H1 (cell line): Measurements from ENCODE around the gene XAB2. TPM values are rescaled to one million over a fixed set of nuclear protein-coding genes. Genes with fewer than 3 reads are reported as not detected.

Experiments
- CTCF ChIA-PET: fragments of 300-600 bp; sonication (Branson Sonifier 250); formaldehyde crosslinking; loops from one replicate; lab custom pipeline; 2021; ENCODE audit not compliant: partially characterized antibody; lab: Charles Lee
- POLR2A ChIA-PET: fragments of 300-600 bp; sonication (Branson Sonifier 250); formaldehyde crosslinking; loops from one replicate; lab custom pipeline; 2021; ENCODE audit warnings: inconsistent platforms; ENCODE audit not compliant: partially characterized antibody; lab: Charles Lee
- DNase-seq, 2 experiments: peaks; one replicate each; pipeline versions ENCODE4 v3.0.0 to v3.0.0-alpha.2; 2010 to 2022; ENCODE audit warnings: low spot score in 2 of 2, low read depth in 1 of 2, mixed read lengths in 1 of 2
- FAIRE-seq: peaks from 2 replicates; lab custom pipeline; 2011; peaks lifted over from hg19 to GRCh38; lab: Jason Lieb, UNC
- H2AFZ ChIP-seq: 2 replicates; pipeline ENCODE4 v1.8.1; 2012; ENCODE audit warnings: low read length, inconsistent platforms
- H2AK5ac ChIP-seq: 2 replicates; pipeline ENCODE4 v1.6.1; 2013; ENCODE audit warnings: low read depth, low read length
- H2BK120ac ChIP-seq: replicated peaks from 2 replicates; pipeline ENCODE3; 2013; ENCODE audit warnings: low read depth, low read length, inconsistent platforms
- H2BK12ac ChIP-seq: 2 replicates; pipeline ENCODE4 v1.6.1; 2013; ENCODE audit warnings: low read depth, low read length
- H2BK15ac ChIP-seq: 2 replicates; pipeline ENCODE4 v1.6.1; 2013; ENCODE audit warnings: low read length
- H2BK20ac ChIP-seq: 2 replicates; pipeline ENCODE4 v1.6.1; 2013; ENCODE audit warnings: low read length
- H2BK5ac ChIP-seq: 2 replicates; pipeline ENCODE4 v1.6.1; 2013; ENCODE audit warnings: low read depth, low read length
- H3K14ac ChIP-seq: 2 replicates; pipeline ENCODE4 v1.6.1; 2013; ENCODE audit warnings: inconsistent platforms; ENCODE audit not compliant: insufficient read length
- H3K18ac ChIP-seq: 2 replicates; pipeline ENCODE4 v1.6.1; 2013; ENCODE audit warnings: low read length; ENCODE audit errors: extremely low read depth
- H3K23ac ChIP-seq: 2 replicates; pipeline ENCODE4 v1.6.1; 2013; ENCODE audit warnings: inconsistent platforms; ENCODE audit not compliant: insufficient read length
- H3K23me2 ChIP-seq: 2 replicates; pipeline ENCODE4 v1.6.1; 2013; ENCODE audit warnings: low read depth, low read length
- H3K27ac ChIP-seq: 2 replicates; pipeline ENCODE4 v1.6.1; 2011; ENCODE audit warnings: low read depth, low read length, inconsistent platforms
- H3K27me3 ChIP-seq, 4 experiments: replicated peaks in 1 of 4; 1 replicate in 1 of 4; 2 replicates in 3 of 4; pipeline versions ENCODE4 v1.6.1 to v1.8.1; 2011 to 2013; ENCODE audit warnings: low read length in 3 of 4, mild to moderate bottlenecking in 3 of 4, inconsistent platforms in 2 of 4, mixed read lengths in 2 of 4, moderate library complexity in 1 of 4; ENCODE audit not compliant: control insufficient read depth in 3 of 4, insufficient read depth in 3 of 4; ENCODE audit errors: extremely low read depth in 1 of 4
- H3K36me3 ChIP-seq, 4 experiments: 2 replicates each; pipeline versions ENCODE4 v1.6.1 to v1.8.1; 2011 to 2013; ENCODE audit warnings: mild to moderate bottlenecking in 4 of 4, low read length in 3 of 4, moderate library complexity in 2 of 4, control low read depth in 1 of 4, inconsistent platforms in 1 of 4; ENCODE audit not compliant: insufficient read depth in 4 of 4, control insufficient read depth in 2 of 4
- H3K4ac ChIP-seq: replicated peaks from 2 replicates; pipeline ENCODE3; 2013; ENCODE audit warnings: low read length, low read depth, mixed read lengths, inconsistent platforms; ENCODE audit not compliant: insufficient read length
- H3K4me1 ChIP-seq, 4 experiments: replicated peaks in 1 of 4; 1 replicate in 1 of 4; 2 replicates in 3 of 4; pipeline versions ENCODE4 v1.6.1 to v1.8.1; 2011 to 2013; ENCODE audit warnings: low read length in 3 of 4, inconsistent platforms in 2 of 4, mixed read lengths in 1 of 4; ENCODE audit not compliant: insufficient read depth in 4 of 4, control insufficient read depth in 3 of 4
- H3K4me2 ChIP-seq, 2 experiments: 2 replicates each; pipeline versions ENCODE4 v1.6.1 to v1.8.1; 2011 to 2013; ENCODE audit warnings: low read depth in 2 of 2, low read length in 2 of 2, control low read depth in 1 of 2, inconsistent platforms in 1 of 2, mild to moderate bottlenecking in 1 of 2; ENCODE audit not compliant: insufficient read depth in 1 of 2
- H3K4me3 ChIP-seq, 4 experiments: fragments of 200-600, 300-600 bp in 1 of 4; sonication (generic), shearing (Covaris generic), sonication (Bioruptor Twin) in 1 of 4; 2 replicates each; pipeline versions ENCODE4 v1.5.1 to v1.8.1; 2011 to 2016; ENCODE audit warnings: low read length in 4 of 4, low read depth in 3 of 4, control low read depth in 2 of 4, inconsistent platforms in 2 of 4, mild to moderate bottlenecking in 2 of 4, mixed read lengths in 1 of 4, moderate library complexity in 1 of 4; ENCODE audit not compliant: insufficient read depth in 2 of 4; ENCODE audit errors: extremely low read depth in 1 of 4
- H3K56ac ChIP-seq: replicated peaks from 2 replicates; pipeline ENCODE3; 2013; ENCODE audit warnings: low read depth, mild to moderate bottlenecking, mixed read lengths, low read length, inconsistent platforms; ENCODE audit not compliant: insufficient read length
- H3K79me1 ChIP-seq: 2 replicates; pipeline ENCODE4 v1.6.1; 2013; ENCODE audit warnings: low read depth, low read length, control low read depth
- H3K79me2 ChIP-seq, 2 experiments: 2 replicates each; pipeline versions ENCODE4 v1.6.1 to v1.8.1; 2012 to 2013; ENCODE audit warnings: low read length in 2 of 2, mild to moderate bottlenecking in 2 of 2, inconsistent platforms in 1 of 2; ENCODE audit not compliant: insufficient read depth in 2 of 2, control insufficient read depth in 1 of 2
- H3K9ac ChIP-seq, 4 experiments: replicated peaks in 1 of 4; 1 replicate in 1 of 4; 2 replicates in 3 of 4; pipeline versions ENCODE4 v1.6.1 to v1.8.1; 2011 to 2013; ENCODE audit warnings: low read depth in 3 of 4, low read length in 3 of 4, control low read depth in 2 of 4, mild to moderate bottlenecking in 2 of 4, moderate library complexity in 2 of 4, inconsistent platforms in 1 of 4; ENCODE audit errors: extremely low read depth in 1 of 4
- H3K9me3 ChIP-seq, 2 experiments: 2 replicates each; pipeline versions ENCODE4 v1.6.1 to v1.8.1; 2012 to 2013; ENCODE audit warnings: mild to moderate bottlenecking in 2 of 2, moderate library complexity in 2 of 2, control low read depth in 1 of 2, inconsistent platforms in 1 of 2, low read depth in 1 of 2, low read length in 1 of 2, mixed read lengths in 1 of 2; ENCODE audit not compliant: insufficient read depth in 2 of 2
- H4K20me1 ChIP-seq, 2 experiments: replicated peaks in 1 of 2; 2 replicates each; pipeline versions ENCODE3 to v1.8.1; 2011 to 2013; ENCODE audit warnings: inconsistent platforms in 2 of 2, low read length in 2 of 2, mild to moderate bottlenecking in 1 of 2; ENCODE audit not compliant: insufficient read depth in 2 of 2, control insufficient read depth in 1 of 2
- H4K5ac ChIP-seq: 2 replicates; pipeline ENCODE4 v1.6.1; 2013; ENCODE audit warnings: low read length, low read depth, mixed read lengths, inconsistent platforms; ENCODE audit not compliant: insufficient read length
- H4K8ac ChIP-seq: 2 replicates; pipeline ENCODE4 v1.8.0; 2013; ENCODE audit warnings: mild to moderate bottlenecking, moderate library complexity, low read length, inconsistent platforms; ENCODE audit not compliant: insufficient read depth; ENCODE audit errors: extremely low read depth
- H4K91ac ChIP-seq: replicated peaks from 2 replicates; pipeline ENCODE3; 2013; ENCODE audit warnings: low read length, mixed read lengths, inconsistent platforms; ENCODE audit not compliant: insufficient read length
- POU5F1 ChIP-seq: IDR thresholded peaks from 2 replicates; pipeline ENCODE4 v1.6.1; 2011; ENCODE audit warnings: low read depth, mild to moderate bottlenecking, low read length, moderate library complexity
- SP1 ChIP-seq: IDR thresholded peaks from 2 replicates; pipeline ENCODE4 v1.6.1; 2011; ENCODE audit warnings: low read depth, low read length
- SP2 ChIP-seq: IDR thresholded peaks from 2 replicates; pipeline ENCODE4 v1.6.1; 2012; ENCODE audit warnings: mild to moderate bottlenecking, low read length, inconsistent platforms
- WGBS, 2 experiments: shearing (Covaris generic) in 1 of 2; methylation state at CpG; one replicate each; pipeline versions ENCODE4 v1.1.6 to v1.1.7; 2013 to 2015; ENCODE audit warnings: low lambda C conversion rate in 2 of 2, mixed read lengths in 2 of 2, inconsistent platforms in 1 of 2, low coverage in 1 of 2, missing lambda C conversion rate in 1 of 2; ENCODE audit not compliant: insufficient replicate concordance in 2 of 2, insufficient coverage in 1 of 2, insufficient read length in 1 of 2; ENCODE audit errors: extremely low coverage in 1 of 2, missing lambda C conversion rate in 1 of 2; 5-methylcytosine and 5-hydroxymethylcytosine counted together
- polyA plus RNA-seq, 7 experiments: library from polyadenylated mRNA; depleted of rRNA in 3 of 7; stranded (reverse) in 5 of 7; unstranded in 2 of 7; fragments of >200 nt in 5 of 7; fragments of 200-250 nt in 2 of 7; gene quantifications; 1 replicate in 5 of 7; 2 replicates in 1 of 7; 4 replicates in 1 of 7; pipeline versions ENCODE4 v1.2.1 to v1.2.3, GENCODE V29; 2011 to 2013; ENCODE audit warnings: missing spikeins in 2 of 7, mixed read lengths in 2 of 7
- total RNA-seq: library from RNA; stranded (reverse); fragmentation: NEBNext Ultra II Directional; extraction: Animal tissue kit (Norgen Biotek cat#: 25700); gene quantifications from 2 replicates; pipeline ENCODE4 v1.2.1, GENCODE V29; 2021

Gene XAB2
- total and polyA plus RNA-seq, 2 of the 8 experiments (the other 6 are each of a cell fraction or from before 2014, with no cell fraction given): 48.2 to 49.4 TPM

- Histone ChIP-seq H2AK5ac (no peak overlapping the region), H4K20me1 (no peaks in the 10 kb centered on the region), H3K36me3 (no peaks in the 10 kb centered on the region), H4K8ac (no peak overlapping the region), H2BK5ac (no peak overlapping the region), H4K5ac (no peak overlapping the region), H3K14ac (no peak overlapping the region), H2BK20ac (no peak overlapping the region), H3K23ac (no peak overlapping the region), H3K18ac (no peak overlapping the region), H2BK12ac (no peak overlapping the region), H4K91ac (no peak overlapping the region), H3K9ac (no peak overlapping the region), H3K4me1 (peaks cover 0 to 3% (median 1%) of the 10 kb centered on the region in 4 experiments; a peak in 2 of 7 replicates), H3K79me2 (no peaks in the 10 kb centered on the region), H3K4me2 (peak overlapping the region in 1 of 2 experiments; percentile 39; a peak in 2 of 4 replicates), H3K9me3 (no peaks in the 10 kb centered on the region), H2BK15ac (no peak overlapping the region), H3K79me1 (no peaks in the 10 kb centered on the region), H3K27me3 (peaks cover 0 to 16% (median 10%) of the 10 kb centered on the region in 4 experiments; a peak in 3 of 7 replicates), H3K56ac (no peak overlapping the region), H2BK120ac (no peak overlapping the region), H2AFZ (peak overlapping the region; percentile 46; the same call in 1 of the 2 replicates), H3K4me3 (peak overlapping the region in 1 of 4 experiments; percentile 31; a peak in 1 of 8 replicates), H3K23me2 (peaks cover 2% of the 10 kb centered on the region; the same call in 1 of the 2 replicates), H3K4ac (no peak overlapping the region), H3K27ac (no peak overlapping the region)
- ChIA-PET POLR2A (no interaction called here), CTCF (interaction anchor here (0.6 to 2.6 kb wide), 5 partner anchors 14 to 319 kb away, joined by 3 to 7 read pairs (median 3); no protein-coding TSS in a partner anchor)
- 57% methylated on average over 16 of the region's 21 CpGs; no CpG with 5 or more reads in 1 of the 2 experiments for WGBS, 2 experiments
- TF ChIP-seq POU5F1: no peak
- TF ChIP-seq SP1: peak; percentile 64; the same call in 1 of the 2 replicates
- TF ChIP-seq SP2: peak; percentile 14; the same call in 1 of the 2 replicates
- FAIRE-seq (peak; percentile 24), DNase-seq (peak in 1 of 2 experiments; percentile 81)
These were observed 45.0 kb upstream of the XAB2 start for GRCh38 chr19:7674010-7675005.
